Uterus (tissue), 2 donors: ENCODE data around the gene PRSS12.

Experiments
- POLR2A ChIP-seq, 2 donors: fragments of 450-650 bp; IDR thresholded peaks; one replicate each; pipeline ENCODE4 v1.6.1; 2016; ENCODE audit warnings: antibody characterized with exemption in 2 of 2, mild to moderate bottlenecking in 1 of 2, moderate library complexity in 1 of 2
- TF ChIP-seq, protein P1 (sequence below), 4 experiments: fragments of 200-600 bp in 2 of 4; fragments of 450-650 bp in 2 of 4; sonication (generic) in 2 of 4; IDR thresholded peaks; one replicate each; pipeline ENCODE4 v1.5.1; 2016 to 2019; ENCODE audit warnings: antibody characterized with exemption in 4 of 4, mild to moderate bottlenecking in 2 of 4, moderate library complexity in 1 of 4

DNA sequence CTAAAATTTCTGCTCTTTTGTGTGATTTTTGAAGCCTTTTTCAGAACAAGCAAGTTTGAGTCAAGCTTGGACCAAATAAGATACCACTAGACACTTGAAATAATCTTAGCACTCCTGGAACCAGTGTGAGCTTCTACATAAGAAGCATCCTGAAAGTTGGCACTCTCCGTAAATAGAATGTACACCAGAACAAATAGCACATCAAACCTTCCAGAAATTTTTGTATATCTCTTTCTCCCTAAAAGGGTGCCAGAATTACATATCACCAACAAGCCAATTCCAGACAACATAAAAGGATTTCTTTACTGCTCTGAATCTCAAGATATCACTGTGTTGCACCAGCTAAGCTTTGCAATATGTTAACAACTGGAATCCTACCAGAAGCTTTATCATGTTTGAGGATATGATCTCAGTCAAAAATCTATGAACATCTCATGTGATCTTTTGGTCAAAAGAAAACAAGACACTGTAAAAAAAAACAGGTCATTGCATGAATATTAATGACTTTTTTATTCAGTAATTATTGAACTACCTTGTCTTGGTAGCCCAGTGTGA is 117.2 kb downstream of the PRSS12 start:
- TF ChIP-seq POLR2A (IDR thresholded peaks at IDR 0.05): no peak
- TF ChIP-seq, protein P1, sequence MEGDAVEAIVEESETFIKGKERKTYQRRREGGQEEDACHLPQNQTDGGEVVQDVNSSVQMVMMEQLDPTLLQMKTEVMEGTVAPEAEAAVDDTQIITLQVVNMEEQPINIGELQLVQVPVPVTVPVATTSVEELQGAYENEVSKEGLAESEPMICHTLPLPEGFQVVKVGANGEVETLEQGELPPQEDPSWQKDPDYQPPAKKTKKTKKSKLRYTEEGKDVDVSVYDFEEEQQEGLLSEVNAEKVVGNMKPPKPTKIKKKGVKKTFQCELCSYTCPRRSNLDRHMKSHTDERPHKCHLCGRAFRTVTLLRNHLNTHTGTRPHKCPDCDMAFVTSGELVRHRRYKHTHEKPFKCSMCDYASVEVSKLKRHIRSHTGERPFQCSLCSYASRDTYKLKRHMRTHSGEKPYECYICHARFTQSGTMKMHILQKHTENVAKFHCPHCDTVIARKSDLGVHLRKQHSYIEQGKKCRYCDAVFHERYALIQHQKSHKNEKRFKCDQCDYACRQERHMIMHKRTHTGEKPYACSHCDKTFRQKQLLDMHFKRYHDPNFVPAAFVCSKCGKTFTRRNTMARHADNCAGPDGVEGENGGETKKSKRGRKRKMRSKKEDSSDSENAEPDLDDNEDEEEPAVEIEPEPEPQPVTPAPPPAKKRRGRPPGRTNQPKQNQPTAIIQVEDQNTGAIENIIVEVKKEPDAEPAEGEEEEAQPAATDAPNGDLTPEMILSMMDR (IDR thresholded peaks at IDR 0.05): no peak
